Thymus (tissue), 11 donors: ENCODE results near the gene VPS52. TPM values are rescaled to one million over a fixed set of nuclear protein-coding genes. Genes with fewer than 3 reads are reported as not detected.

Source experiments
- DNase-seq, 9 donors: peaks; one replicate each; pipeline ENCODE4 v3.0.0-alpha.2; 2013; ENCODE audit warnings: low spot score in 9 of 9, low read depth in 6 of 9, missing footprints in 1 of 9
- H3K27ac ChIP-seq, 2 donors: one replicate each; pipeline ENCODE4 v1.5.1; 2013; ENCODE audit warnings: control low read depth in 1 of 2, low read depth in 1 of 2, low read length in 1 of 2, mild to moderate bottlenecking in 1 of 2, moderate library complexity in 1 of 2
- H3K27me3 ChIP-seq, 2 donors: one replicate each; pipeline ENCODE4 v1.5.1; 2013; ENCODE audit warnings: low read length in 1 of 2; ENCODE audit not compliant: control insufficient read depth in 2 of 2, insufficient read depth in 1 of 2
- H3K36me3 ChIP-seq, 2 donors: one replicate each; pipeline ENCODE4 v1.5.1; 2013; ENCODE audit warnings: low read length in 1 of 2, mild to moderate bottlenecking in 1 of 2, moderate library complexity in 1 of 2; ENCODE audit not compliant: control insufficient read depth in 2 of 2, insufficient read depth in 2 of 2
- H3K4me1 ChIP-seq, 2 donors: one replicate each; pipeline ENCODE4 v1.5.1; 2013; ENCODE audit warnings: low read length in 2 of 2; ENCODE audit not compliant: control insufficient read depth in 2 of 2, insufficient read depth in 2 of 2
- H3K4me3 ChIP-seq, 2 donors: one replicate each; pipeline ENCODE4 v1.5.1; 2013; ENCODE audit warnings: low read length in 2 of 2, control low read depth in 1 of 2, mild to moderate bottlenecking in 1 of 2
- H3K9me3 ChIP-seq, 2 donors: one replicate each; pipeline ENCODE4 v1.5.1; 2013; ENCODE audit warnings: low read length in 1 of 2, mild to moderate bottlenecking in 1 of 2; ENCODE audit not compliant: control insufficient read depth in 2 of 2, insufficient read depth in 1 of 2
- WGBS: extraction: QIAGEN DNeasy Blood & Tissue Kit; methylation state at CpG from one replicate; pipeline ENCODE4 v1.1.7; 2013; 5-methylcytosine and 5-hydroxymethylcytosine counted together
- polyA plus RNA-seq: library from polyadenylated mRNA; stranded (reverse); fragments of 200-250 nt; gene quantifications from one replicate; pipeline ENCODE4 v1.2.3, GENCODE V29; 2013
- total RNA-seq: library from RNA; stranded (reverse); fragments of 120-200 nt; gene quantifications from one replicate; pipeline ENCODE4 v1.2.4, GENCODE V29; 2013
- donor health status: healthy.

The VPS52 gene
- total and polyA plus RNA-seq, 2 donors: 26.3 to 59.0 TPM

- Histone ChIP-seq H3K4me1 (peaks cover 14 to 24% of the 10 kb centered on the region in 2 donors), H3K4me3 (no peak overlapping the region), H3K9me3 (peaks cover 0 to 6% of the 10 kb centered on the region in 2 donors), H3K36me3 (peaks cover 54 to 56% of the 10 kb centered on the region in 2 donors), H3K27me3 (no peaks in the 10 kb centered on the region), H3K27ac (peak overlapping the region in 1 of 2 donors; percentile 59)
- WGBS: 89% methylated on average over 12 of the region's 12 CpGs
- DNase-seq: no peak
These were observed 25.2 kb upstream of the VPS52 start for GRCh38 chr6:33296797-33297405.

- DNase-seq: no peak
- no peaks in the 10 kb centered on the region for H3K27me3 ChIP-seq
- peaks cover 55 to 56% of the 10 kb centered on the region in 2 donors for H3K36me3 ChIP-seq
- H3K9me3 ChIP-seq: peaks cover 0 to 6% of the 10 kb centered on the region in 2 donors
- H3K4me1 ChIP-seq: peaks cover 14 to 24% of the 10 kb centered on the region in 2 donors
- no peak overlapping the region for H3K27ac ChIP-seq
- whole genome bisulfite sequencing: 97% methylated on average over 15 of the region's 15 CpGs
- no peak overlapping the region for H3K4me3 ChIP-seq
These were observed 24.1 kb upstream of the VPS52 start for GRCh38 chr6:33295621-33296369.

GRCh38 chr6:33294086-33294823 lies 22.6 kb upstream of the VPS52 start:
- peaks cover 0 to 6% of the 10 kb centered on the region in 2 donors for H3K9me3 ChIP-seq
- no peaks in the 10 kb centered on the region for H3K27me3 ChIP-seq
- H3K27ac ChIP-seq: no peak overlapping the region
- no peak for DNase-seq
- H3K36me3 ChIP-seq: peaks cover 56% of the 10 kb centered on the region in 2 donors
- peaks cover 18 to 24% of the 10 kb centered on the region in 2 donors for H3K4me1 ChIP-seq
- H3K4me3 ChIP-seq: no peak overlapping the region
- WGBS: 98% methylated on average over 10 of the region's 10 CpGs

GRCh38 chr6:33292996-33293682 lies 21.5 kb upstream of the VPS52 start:
- Histone ChIP-seq H3K4me1 (peaks cover 18 to 27% of the 10 kb centered on the region in 2 donors), H3K9me3 (peaks cover 0 to 6% of the 10 kb centered on the region in 2 donors), H3K4me3 (no peak overlapping the region), H3K27ac (no peak overlapping the region), H3K36me3 (peaks cover 56% of the 10 kb centered on the region in 2 donors), H3K27me3 (no peaks in the 10 kb centered on the region)
- WGBS: 98% methylated on average over 16 of the region's 16 CpGs
- no peak for DNase-seq

GRCh38 chr6:33290459-33290858 lies 18.8 kb upstream of the VPS52 start:
- 91% methylated on average over 7 of the region's 7 CpGs for WGBS
- peaks cover 43 to 60% of the 10 kb centered on the region in 2 donors for H3K36me3 ChIP-seq
- peaks cover 0 to 3% of the 10 kb centered on the region in 2 donors for H3K9me3 ChIP-seq
- peaks cover 7 to 20% of the 10 kb centered on the region in 2 donors for H3K4me1 ChIP-seq
- DNase-seq: no peak
- H3K4me3 ChIP-seq: peak overlapping the region in 1 of 2 donors; percentile 88
- no peaks in the 10 kb centered on the region for H3K27me3 ChIP-seq
- no peak overlapping the region for H3K27ac ChIP-seq

- no peak for DNase-seq
- WGBS: 8% methylated on average over 14 of the region's 14 CpGs
- Histone ChIP-seq H3K36me3 (peaks cover 38 to 60% of the 10 kb centered on the region in 2 donors), H3K27ac (peak overlapping the region; percentile 6 to 46), H3K4me1 (peaks cover 7 to 20% of the 10 kb centered on the region in 2 donors), H3K27me3 (no peaks in the 10 kb centered on the region), H3K4me3 (peak overlapping the region; percentile 59 to 88), H3K9me3 (peaks cover 0 to 3% of the 10 kb centered on the region in 2 donors)
These were observed 18.2 kb upstream of the VPS52 start for GRCh38 chr6:33289784-33290315.

GRCh38 chr6:33288921-33289783 lies 17.5 kb upstream of the VPS52 start, which contains the start of the genes PFDN6 and WDR46:
Gene PFDN6 (plus strand): TSS chr6:33289601. CDS start chr6:33289857, 256 bp downstream.
Gene WDR46 (minus strand): TSS chr6:33289239. CDS start chr6:33289170, 69 bp downstream.
- DNase-seq: peak; percentile 81 to 98 (median 89)
- Histone ChIP-seq H3K9me3 (peaks cover 0 to 3% of the 10 kb centered on the region in 2 donors), H3K4me3 (peak within 1 kb of the TSS; percentile 59 to 88), H3K4me1 (peaks cover 7 to 20% of the 10 kb centered on the region in 2 donors), H3K27me3 (no peaks in the 10 kb centered on the region), H3K27ac (peak within 1 kb of the TSS; percentile 46 to 66), H3K36me3 (peaks cover 32 to 59% of the 10 kb centered on the region in 2 donors)
- WGBS: under 1% methylated on average over 43 of the region's 43 CpGs
